Mammary epithelial cell (primary cell): ENCODE data around the gene CTU2.

Experiments used
- EZH2 ChIP-seq: IDR thresholded peaks from 2 replicates; pipeline ENCODE4 v1.6.1; 2012; ENCODE audit warnings: low read length, inconsistent platforms, borderline replicate concordance
- TF ChIP-seq, protein P1 (sequence below), 2 donors: IDR thresholded peaks in 1 of 2; conservative IDR thresholded peaks in 1 of 2; 2 replicates each; pipeline ENCODE4 v1.5.1; 2011 to 2012; ENCODE audit warnings: inconsistent platforms in 2 of 2, low read length in 2 of 2, mild to moderate bottlenecking in 2 of 2, control low read depth in 1 of 2, low read depth in 1 of 2; ENCODE audit not compliant: insufficient read depth in 1 of 2; ENCODE audit errors: extremely low read depth in 1 of 2

DNA sequence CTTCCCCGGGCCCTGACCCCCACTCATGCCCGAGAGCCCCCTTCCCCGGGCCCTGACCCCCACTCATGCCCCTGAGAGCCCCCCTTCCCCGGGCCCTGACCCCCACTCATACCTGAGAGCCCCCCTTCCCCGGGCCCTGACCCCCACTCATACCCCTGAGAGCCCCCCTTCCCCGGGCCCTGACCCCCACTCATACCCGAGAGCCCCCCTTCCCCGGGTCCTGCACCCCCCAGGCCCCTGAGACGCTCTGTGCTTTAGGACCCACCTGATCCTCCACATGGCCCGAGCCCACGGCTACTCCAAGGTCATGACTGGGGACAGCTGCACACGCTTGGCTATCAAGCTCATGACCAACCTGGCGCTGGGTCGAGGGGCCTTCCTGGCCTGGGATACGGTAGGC, 6.8 kb downstream of the CTU2 start:
- TF ChIP-seq, protein P1, sequence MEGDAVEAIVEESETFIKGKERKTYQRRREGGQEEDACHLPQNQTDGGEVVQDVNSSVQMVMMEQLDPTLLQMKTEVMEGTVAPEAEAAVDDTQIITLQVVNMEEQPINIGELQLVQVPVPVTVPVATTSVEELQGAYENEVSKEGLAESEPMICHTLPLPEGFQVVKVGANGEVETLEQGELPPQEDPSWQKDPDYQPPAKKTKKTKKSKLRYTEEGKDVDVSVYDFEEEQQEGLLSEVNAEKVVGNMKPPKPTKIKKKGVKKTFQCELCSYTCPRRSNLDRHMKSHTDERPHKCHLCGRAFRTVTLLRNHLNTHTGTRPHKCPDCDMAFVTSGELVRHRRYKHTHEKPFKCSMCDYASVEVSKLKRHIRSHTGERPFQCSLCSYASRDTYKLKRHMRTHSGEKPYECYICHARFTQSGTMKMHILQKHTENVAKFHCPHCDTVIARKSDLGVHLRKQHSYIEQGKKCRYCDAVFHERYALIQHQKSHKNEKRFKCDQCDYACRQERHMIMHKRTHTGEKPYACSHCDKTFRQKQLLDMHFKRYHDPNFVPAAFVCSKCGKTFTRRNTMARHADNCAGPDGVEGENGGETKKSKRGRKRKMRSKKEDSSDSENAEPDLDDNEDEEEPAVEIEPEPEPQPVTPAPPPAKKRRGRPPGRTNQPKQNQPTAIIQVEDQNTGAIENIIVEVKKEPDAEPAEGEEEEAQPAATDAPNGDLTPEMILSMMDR (conservative IDR thresholded peaks at IDR 0.05 in 1 of 2, IDR thresholded peaks at IDR 0.05 in 1 of 2; ENCODE audit: extremely low read depth in 1 of 2, insufficient read depth in 1 of 2, low read depth in 1 of 2, low read length in 2 of 2): no peak
- TF ChIP-seq EZH2: no peak
